Hippocampal formation (tissue), 2 donors: ENCODE results near the gene TMEM223.
"Not testable (repeated sequence)": the region's sequence is repeated elsewhere in the genome, so short reads cannot be mapped to it uniquely, and the experiment has no call there.

Source experiments
- DNase-seq, 2 donors: peaks; one replicate each; lab custom pipeline; 2025; lab: John Stamatoyannopoulos, UW

TMEM223 gene

DNA sequence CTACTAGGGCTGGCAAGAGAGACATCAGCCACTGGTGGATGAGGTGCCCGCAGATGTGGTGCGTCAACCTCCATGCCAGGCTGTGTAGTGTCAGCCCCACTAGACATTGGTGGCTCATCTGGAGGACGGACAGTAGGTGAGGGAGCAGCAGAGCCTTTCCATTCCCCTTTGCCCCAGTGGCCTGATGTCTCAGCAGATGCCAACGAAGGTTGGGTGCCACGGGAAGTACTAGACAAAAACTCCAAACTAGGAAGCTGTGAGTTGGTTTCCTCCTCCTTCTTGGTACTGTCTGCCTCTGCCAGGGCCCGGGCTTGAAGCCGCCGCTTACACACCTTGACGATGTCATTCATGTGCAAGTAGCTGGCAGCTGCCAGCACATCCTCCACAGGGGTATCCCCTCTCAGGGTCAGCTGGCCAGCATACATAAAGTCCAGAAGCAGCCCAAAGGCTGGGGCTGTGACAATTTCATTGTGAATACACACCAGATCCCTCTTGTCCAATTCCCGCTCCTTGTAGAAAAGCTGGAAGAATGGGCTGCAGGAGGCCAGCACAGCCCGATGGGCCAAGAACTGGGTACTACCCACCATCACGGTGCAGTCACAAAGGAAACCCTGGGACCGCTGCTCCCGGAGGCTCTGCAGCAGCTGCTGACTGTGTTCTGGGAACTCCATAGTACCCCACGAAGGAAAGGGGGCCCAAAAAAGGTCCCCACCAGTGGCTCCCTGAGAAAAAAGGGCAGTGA, 38.6 kb downstream of the TMEM223 start:
- DNase-seq: no peak

- DNase-seq: no peak
These were observed 39.5 kb downstream of the TMEM223 start for GRCh38 chr11:62752177-62752785.

DNA sequence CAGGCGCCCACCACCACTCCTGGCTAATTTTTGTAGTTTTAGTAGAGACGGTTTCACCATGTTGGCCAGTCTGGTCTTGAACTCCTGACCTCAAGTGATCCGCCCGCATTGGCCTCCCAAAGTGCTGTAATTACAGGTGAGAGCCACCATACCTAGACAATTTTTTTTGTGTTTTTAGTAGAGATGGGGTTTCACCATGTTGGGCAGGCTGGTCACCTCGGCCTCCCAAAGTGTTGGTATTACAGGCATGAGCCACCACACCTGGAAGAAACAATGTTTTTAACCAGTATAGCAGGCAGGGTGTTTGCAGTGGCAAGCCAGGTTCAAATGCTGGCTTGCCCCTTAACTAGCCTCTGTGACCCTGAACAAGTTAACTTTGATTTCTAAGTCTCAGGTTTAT, 41.9 kb downstream of the TMEM223 start:
- not testable (repeated sequence) for DNase-seq

GRCh38 chr11:62747475-62748160, 44.2 kb downstream of the TMEM223 start:
- no peak for DNase-seq
